Upper lobe of right lung (tissue), 1 donor: ENCODE measurements around the gene NTMT2. TPM values are rescaled to one million over a fixed set of nuclear protein-coding genes. Genes with fewer than 3 reads are reported as not detected.

Experiments used
- ATAC-seq: fragments of 200-7000 bp; cut with Tn5 transposase; one replicate; pipeline ENCODE4 v1.9.1; 2020; ENCODE audit warnings: mild to moderate bottlenecking, moderate library complexity
- DNase-seq: peaks from one replicate; pipeline ENCODE4 v3.0.0-alpha.2; 2020
- H3K27ac ChIP-seq: fragments of 200-600 bp; one replicate; pipeline ENCODE4 v1.8.0; 2022
- H3K27me3 ChIP-seq: fragments of 200-600 bp; one replicate; pipeline ENCODE4 v1.8.0; 2022; ENCODE audit warnings: mild to moderate bottlenecking
- H3K36me3 ChIP-seq: fragments of 200-600 bp; one replicate; pipeline ENCODE4 v1.8.0; 2022
- H3K4me1 ChIP-seq: fragments of 200-600 bp; one replicate; pipeline ENCODE4 v1.8.0; 2022
- H3K4me3 ChIP-seq: fragments of 200-600 bp; one replicate; pipeline ENCODE4 v1.8.0; 2022; ENCODE audit warnings: mild to moderate bottlenecking
- H3K9me3 ChIP-seq: fragments of 200-600 bp; one replicate; pipeline ENCODE4 v1.8.0; 2022
- intact Hi-C: fragments of 100-400 bp; cut with DNase I; formaldehyde crosslinking; loops from one replicate; pipeline ENCODE4 v1.11.0; 2022
- total RNA-seq: library from RNA; stranded (reverse); fragmentation: NEBNext Ultra II Directional; extraction: Animal tissue kit (Norgen Biotek cat#: 25700); gene quantifications from one replicate; pipeline ENCODE4 v1.2.1, GENCODE V29; 2021
- TF ChIP-seq, protein P1 (sequence below): fragments of 200-600 bp; IDR thresholded peaks from one replicate; pipeline ENCODE4 v1.8.0; 2022; ENCODE audit warnings: antibody characterized with exemption
- donor health status: DM: no; HTN: yes; CAD: no; lungs with severe emphysema.

The NTMT2 gene
- total RNA-seq, 1 donor from 2014 or later = not detected

DNA sequence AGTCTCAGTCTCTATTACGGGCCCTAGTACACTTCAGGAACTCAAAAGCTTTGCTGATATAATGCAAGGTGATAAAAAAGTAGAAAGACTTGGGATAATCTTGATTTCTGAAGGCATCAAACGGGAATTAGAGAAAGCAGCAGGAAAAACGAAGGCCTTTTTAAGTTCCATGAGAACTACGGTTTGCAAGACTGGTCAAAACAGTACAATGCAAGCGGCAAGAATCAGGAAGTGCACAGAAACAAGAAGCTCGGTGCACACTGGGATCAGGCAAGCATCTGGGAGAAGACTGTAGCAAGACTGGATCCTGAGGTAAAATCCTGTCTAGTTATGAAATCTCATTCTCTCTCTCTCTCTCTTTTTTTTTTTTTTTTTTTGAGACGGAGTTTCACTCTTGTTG is 28.6 kb downstream of the NTMT2 start:
- intact Hi-C loops = no loop called here
- DNase-seq = no peak

DNA sequence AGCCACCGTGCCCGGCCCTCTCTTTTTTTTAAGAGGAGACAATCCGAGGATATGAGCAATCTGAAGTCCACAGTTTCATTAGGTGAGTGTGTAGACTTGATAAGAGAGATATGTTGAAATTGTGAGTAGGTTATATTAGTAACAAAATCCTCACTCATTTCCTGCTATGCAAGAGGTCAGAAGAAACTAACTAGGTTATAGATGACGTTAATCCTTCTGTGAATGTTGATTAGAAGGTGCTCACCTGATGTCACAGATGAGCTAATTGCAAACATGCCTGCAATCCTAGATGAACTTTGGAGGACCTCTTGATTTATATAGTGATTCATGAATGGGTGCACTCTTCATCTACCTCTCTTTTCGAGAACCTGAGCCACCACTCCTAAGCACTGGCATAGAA is 29.3 kb downstream of the NTMT2 start:
- DNase-seq (no peak), ATAC-seq (no peak)
- TF ChIP-seq, protein P1, sequence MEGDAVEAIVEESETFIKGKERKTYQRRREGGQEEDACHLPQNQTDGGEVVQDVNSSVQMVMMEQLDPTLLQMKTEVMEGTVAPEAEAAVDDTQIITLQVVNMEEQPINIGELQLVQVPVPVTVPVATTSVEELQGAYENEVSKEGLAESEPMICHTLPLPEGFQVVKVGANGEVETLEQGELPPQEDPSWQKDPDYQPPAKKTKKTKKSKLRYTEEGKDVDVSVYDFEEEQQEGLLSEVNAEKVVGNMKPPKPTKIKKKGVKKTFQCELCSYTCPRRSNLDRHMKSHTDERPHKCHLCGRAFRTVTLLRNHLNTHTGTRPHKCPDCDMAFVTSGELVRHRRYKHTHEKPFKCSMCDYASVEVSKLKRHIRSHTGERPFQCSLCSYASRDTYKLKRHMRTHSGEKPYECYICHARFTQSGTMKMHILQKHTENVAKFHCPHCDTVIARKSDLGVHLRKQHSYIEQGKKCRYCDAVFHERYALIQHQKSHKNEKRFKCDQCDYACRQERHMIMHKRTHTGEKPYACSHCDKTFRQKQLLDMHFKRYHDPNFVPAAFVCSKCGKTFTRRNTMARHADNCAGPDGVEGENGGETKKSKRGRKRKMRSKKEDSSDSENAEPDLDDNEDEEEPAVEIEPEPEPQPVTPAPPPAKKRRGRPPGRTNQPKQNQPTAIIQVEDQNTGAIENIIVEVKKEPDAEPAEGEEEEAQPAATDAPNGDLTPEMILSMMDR = no peak
- intact Hi-C loops = no loop called here
- Histone ChIP-seq H3K27ac (no peak overlapping the region), H3K4me1 (no peaks in the 10 kb centered on the region), H3K27me3 (no peaks in the 10 kb centered on the region), H3K36me3 (no peaks in the 10 kb centered on the region), H3K9me3 (no peaks in the 10 kb centered on the region), H3K4me3 (no peak overlapping the region)

More for the DNA sequence above, 28.6 kb downstream of the NTMT2 start:
- TF ChIP-seq, protein P1 = no peak
- Histone ChIP-seq H3K27ac (no peak overlapping the region), H3K9me3 (no peaks in the 10 kb centered on the region), H3K27me3 (no peaks in the 10 kb centered on the region), H3K4me1 (no peaks in the 10 kb centered on the region), H3K36me3 (no peaks in the 10 kb centered on the region), H3K4me3 (no peak overlapping the region)
- no peak for ATAC-seq

DNA sequence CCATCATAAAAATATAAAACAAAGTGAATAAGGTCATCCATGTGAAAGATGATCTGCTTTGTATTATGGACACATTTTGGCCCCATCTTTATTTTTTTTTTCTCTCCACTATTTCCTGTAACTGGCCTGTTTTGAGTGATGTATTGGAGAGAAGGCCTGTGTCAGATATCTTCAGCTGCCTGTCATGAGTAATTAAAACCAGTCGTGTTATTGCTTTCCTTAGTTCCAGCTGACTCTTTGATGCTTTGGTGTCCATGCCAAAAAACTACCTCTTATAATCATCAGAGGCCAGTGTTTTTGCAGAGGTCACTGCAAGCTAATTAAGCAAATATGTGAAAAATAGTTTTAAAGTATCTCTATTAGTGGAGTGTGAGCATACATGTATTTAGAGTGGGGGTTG is 29.7 kb downstream of the NTMT2 start:
- TF ChIP-seq, protein P1 = no peak
- ATAC-seq = no peak
- intact Hi-C loops = no loop called here

DNA sequence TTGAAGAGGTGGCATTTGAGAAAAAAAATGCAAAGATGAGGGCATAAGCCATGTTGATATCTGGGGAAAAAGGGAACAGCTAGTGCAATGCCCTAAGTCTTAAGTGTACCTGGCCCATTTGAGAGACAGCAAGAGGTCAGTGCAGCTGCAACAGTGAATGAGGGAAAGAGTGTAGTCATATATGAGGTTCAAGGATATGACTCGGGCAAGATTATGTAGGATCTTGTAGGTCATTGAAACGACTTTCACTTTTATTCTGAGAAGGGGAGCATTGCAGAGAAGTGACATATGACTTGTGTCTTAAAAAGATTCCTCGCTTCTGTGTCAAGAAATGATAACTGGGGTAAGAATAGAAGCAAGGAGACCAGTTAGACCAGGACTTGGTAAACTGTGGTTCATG is 31.0 kb downstream of the NTMT2 start:
- Histone ChIP-seq H3K4me3 (no peak overlapping the region), H3K4me1 (no peaks in the 10 kb centered on the region), H3K27me3 (no peaks in the 10 kb centered on the region), H3K27ac (no peak overlapping the region), H3K9me3 (no peaks in the 10 kb centered on the region), H3K36me3 (no peaks in the 10 kb centered on the region)
- TF ChIP-seq, protein P1 = no peak
- intact Hi-C loops = no loop called here
- DNase-seq (no peak), ATAC-seq (no peak)

More for the DNA sequence above, 29.7 kb downstream of the NTMT2 start:
- Histone ChIP-seq H3K27ac (no peak overlapping the region), H3K36me3 (no peaks in the 10 kb centered on the region), H3K27me3 (no peaks in the 10 kb centered on the region), H3K4me3 (no peak overlapping the region), H3K4me1 (no peaks in the 10 kb centered on the region), H3K9me3 (no peaks in the 10 kb centered on the region)
- no peak for DNase-seq

DNA sequence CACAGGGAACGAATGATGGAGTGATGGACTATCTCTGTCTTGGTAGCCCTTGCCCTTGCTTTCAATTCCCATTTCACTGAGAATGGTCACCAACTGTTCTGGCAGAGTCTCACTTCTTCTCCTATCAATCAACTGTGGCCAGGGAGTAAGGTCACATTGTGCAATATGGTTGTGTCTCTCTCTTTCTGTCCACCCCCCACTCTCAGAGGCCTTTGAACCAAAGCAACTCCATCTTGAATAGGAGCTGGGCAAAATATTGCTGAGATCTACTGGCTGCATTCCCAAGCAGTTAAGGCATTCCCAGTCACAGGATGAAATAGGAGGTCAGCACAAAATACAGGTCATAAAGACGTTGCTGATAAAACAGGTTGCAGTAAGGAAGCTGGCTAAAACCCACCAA is 36.7 kb downstream of the NTMT2 start:
- H3K36me3 ChIP-seq = no peaks in the 10 kb centered on the region
- H3K27ac ChIP-seq = no peak overlapping the region
- intact Hi-C loops = no loop called here
- TF ChIP-seq, protein P1 = no peak
- no peak overlapping the region for H3K4me3 ChIP-seq
- H3K27me3 ChIP-seq = no peaks in the 10 kb centered on the region
- ATAC-seq (no peak), DNase-seq (no peak)
- no peaks in the 10 kb centered on the region for H3K9me3 ChIP-seq
- no peaks in the 10 kb centered on the region for H3K4me1 ChIP-seq

DNA sequence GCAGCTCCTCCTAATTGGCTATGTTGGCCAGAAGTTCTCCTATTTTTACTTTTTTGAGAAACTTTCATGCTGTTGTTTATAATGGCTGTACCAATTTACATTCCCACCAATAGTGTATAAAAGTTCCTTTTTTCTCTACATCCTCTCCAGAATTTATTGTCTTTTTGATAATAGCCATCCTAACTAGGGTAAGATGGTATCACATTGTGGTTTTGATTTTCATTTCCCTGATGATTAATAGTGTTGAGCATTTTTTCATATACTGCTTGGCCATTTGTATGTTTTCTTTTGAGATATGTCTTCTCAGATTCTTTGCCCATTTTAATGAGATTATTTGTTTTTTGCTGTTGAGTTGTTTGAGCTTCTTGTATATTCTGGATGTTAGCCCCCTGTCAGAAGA is 46.8 kb downstream of the NTMT2 start:
- TF ChIP-seq, protein P1 = no peak
- no peaks in the 10 kb centered on the region for H3K27me3 ChIP-seq
- no peaks in the 10 kb centered on the region for H3K9me3 ChIP-seq
- no peaks in the 10 kb centered on the region for H3K4me1 ChIP-seq
- H3K4me3 ChIP-seq = no peak overlapping the region
- ATAC-seq (no peak), DNase-seq (no peak)
- intact Hi-C loops = no loop called here
- no peaks in the 10 kb centered on the region for H3K36me3 ChIP-seq
- no peak overlapping the region for H3K27ac ChIP-seq
